RKO (cell line): ENCODE results near the gene LAMP2.
A peak's percentile ranks its signal among the peaks of the same experiment; 100 is the strongest.
"Not testable (repeated sequence)": the region's sequence is repeated elsewhere in the genome, so short reads cannot be mapped to it uniquely, and the experiment has no call there.

Experiments used
- DNase-seq: peaks from one replicate; pipeline ENCODE4 v3.0.0-alpha.2; 2016; ENCODE audit warnings: low spot score

LAMP2 gene

GRCh38 chrX:120468825-120469525 lies at the start of gene LAMP2:
LAMP2 (minus strand) TSS chrX:120469296; CDS start chrX:120469169, 127 bp downstream.
- DNase-seq: peak; percentile 91

- peak; percentile 13 for DNase-seq
Measured at GRCh38 chrX:120517936-120518335, 48.8 kb upstream of the LAMP2 start.

GRCh38 chrX:120514236-120514635 lies 45.1 kb upstream of the LAMP2 start:
- peak; percentile 66 for DNase-seq

GRCh38 chrX:120512627-120513026 lies 43.5 kb upstream of the LAMP2 start:
- DNase-seq: no peak

- no peak for DNase-seq
Measured at GRCh38 chrX:120512222-120512621, 43.1 kb upstream of the LAMP2 start.

- no peak for DNase-seq
Measured at GRCh38 chrX:120504569-120504968, 35.5 kb upstream of the LAMP2 start.

GRCh38 chrX:120499301-120500072 lies 30.4 kb upstream of the LAMP2 start:
- no peak for DNase-seq

- DNase-seq: not testable (repeated sequence)
Measured at GRCh38 chrX:120490119-120490518, 21.0 kb upstream of the LAMP2 start.

- no peak for DNase-seq
Measured at GRCh38 chrX:120486786-120487185, 17.7 kb upstream of the LAMP2 start.

- DNase-seq: peak; percentile 90
Measured at GRCh38 chrX:120485638-120486520, 16.8 kb upstream of the LAMP2 start.

GRCh38 chrX:120485315-120485637 lies 16.2 kb upstream of the LAMP2 start:
- DNase-seq: peak; percentile 16

GRCh38 chrX:120477453-120477852 lies 8.4 kb upstream of the LAMP2 start:
- no peak for DNase-seq

- DNase-seq: no peak
Measured at GRCh38 chrX:120476714-120477113, 7.6 kb upstream of the LAMP2 start.

- DNase-seq: peak; percentile 47
Measured at GRCh38 chrX:120475447-120475846, 6.4 kb upstream of the LAMP2 start.

GRCh38 chrX:120474085-120474484 lies 5.0 kb upstream of the LAMP2 start:
- DNase-seq: no peak

GRCh38 chrX:120469657-120470056 lies 561 bp upstream of the LAMP2 start:
- DNase-seq: not testable (repeated sequence)

GRCh38 chrX:120468479-120468824 lies 644 bp downstream of the LAMP2 start:
- no peak for DNase-seq

GRCh38 chrX:120468071-120468470 lies 1.0 kb downstream of the LAMP2 start:
- DNase-seq: no peak

- no peak for DNase-seq
Measured at GRCh38 chrX:120464411-120464810, 4.7 kb downstream of the LAMP2 start.

- no peak for DNase-seq
Measured at GRCh38 chrX:120463241-120463640, 5.9 kb downstream of the LAMP2 start.

- DNase-seq: no peak
Measured at GRCh38 chrX:120462370-120462769, 6.7 kb downstream of the LAMP2 start.

- no peak for DNase-seq
Measured at GRCh38 chrX:120459309-120459708, 9.8 kb downstream of the LAMP2 start.

GRCh38 chrX:120457766-120458180 lies 11.3 kb downstream of the LAMP2 start:
- DNase-seq: no peak
